A673 (cell line): ENCODE data around the gene CDC42EP3.

ENCODE experiments used
- CTCF ChIP-seq: fragments of 300-800, 200-600 bp; sonication (generic); conservative IDR thresholded peaks from 2 replicates; pipeline ENCODE4 v1.5.1; 2017; ENCODE audit warnings: low read depth, mild to moderate bottlenecking, antibody characterized with exemption, low read length, moderate library complexity, mixed read lengths
- EZH2 ChIP-seq: fragments of 200-600 bp; sonication (generic); IDR thresholded peaks from 2 replicates; pipeline ENCODE4 v1.6.1; 2017; ENCODE audit warnings: borderline replicate concordance, low read depth, mild to moderate bottlenecking, mixed read lengths, antibody characterized with exemption, low read length; ENCODE audit not compliant: poor library complexity, severe bottlenecking

- no peak for TF ChIP-seq EZH2
- TF ChIP-seq CTCF: no peak
Observed at GRCh38 chr2:37625156-37625555, 46.3 kb downstream of the CDC42EP3 start.
